GM23338 (cell line): ENCODE results near the gene NPEPPS. TPM values are rescaled to one million over a fixed set of nuclear protein-coding genes. Genes with fewer than 3 reads are reported as not detected.

Source experiments
- ATAC-seq: fragments of 200-7000 bp; cut with Tn5 transposase; 3 replicates; pipeline ENCODE4 v1.9.1; 2020
- DNase-seq: peaks from one replicate; pipeline ENCODE4 v3.0.0-alpha.2; 2015; ENCODE audit warnings: low spot score
- H2AFZ ChIP-seq: fragments of 200-600 bp; sonication (generic); 2 replicates; pipeline ENCODE4 v1.8.0; 2016; ENCODE audit warnings: antibody characterized with exemption, mild to moderate bottlenecking, moderate library complexity
- H3F3A ChIP-seq: fragments of 200-600 bp; sonication (generic); replicated peaks from 2 replicates; pipeline ENCODE4 v1.8.0; 2017; ENCODE audit warnings: antibody characterized with exemption, mixed run types, low read depth
- H3K27ac ChIP-seq: fragments of 200-600 bp; sonication (generic); 2 replicates; pipeline ENCODE4 v1.6.1; 2016; ENCODE audit warnings: low read depth
- H3K27me3 ChIP-seq: fragments of 200-600 bp; sonication (generic); 2 replicates; pipeline ENCODE4 v1.8.0; 2016; ENCODE audit warnings: mild to moderate bottlenecking, mixed run types, moderate library complexity; ENCODE audit not compliant: insufficient read depth
- H3K36me3 ChIP-seq: fragments of 200-600 bp; sonication (generic); 2 replicates; pipeline ENCODE4 v1.8.0; 2016; ENCODE audit warnings: mild to moderate bottlenecking; ENCODE audit not compliant: insufficient read depth
- H3K4me1 ChIP-seq: fragments of 200-600 bp; sonication (generic); 2 replicates; pipeline ENCODE4 v1.8.0; 2016; ENCODE audit warnings: mild to moderate bottlenecking, moderate library complexity; ENCODE audit not compliant: insufficient read depth
- H3K4me2 ChIP-seq: fragments of 200-600 bp; sonication (generic); 2 replicates; pipeline ENCODE4 v1.7.1; 2017; ENCODE audit warnings: mixed run types
- H3K4me3 ChIP-seq: fragments of 200-600 bp; sonication (generic); 2 replicates; pipeline ENCODE4 v1.6.1; 2016; ENCODE audit warnings: mixed run types
- H3K79me2 ChIP-seq: fragments of 200-600 bp; sonication (generic); replicated peaks from 2 replicates; pipeline ENCODE4 v1.8.0; 2017; ENCODE audit warnings: mild to moderate bottlenecking; ENCODE audit not compliant: insufficient read depth
- H3K9me2 ChIP-seq: fragments of 200-600 bp; sonication (generic); 2 replicates; pipeline ENCODE4 v1.8.0; 2017; ENCODE audit not compliant: insufficient read depth
- H4K20me1 ChIP-seq: fragments of 200-600 bp; sonication (generic); replicated peaks from 2 replicates; pipeline ENCODE4 v1.8.0; 2017; ENCODE audit warnings: mild to moderate bottlenecking; ENCODE audit not compliant: insufficient read depth
- H3K27ac Mint-ChIP-seq: 2 replicates; pipeline ENCODE4 v1.8.0; 2020; ENCODE audit warnings: inconsistent platforms, mild to moderate bottlenecking, moderate library complexity, mixed read lengths
- H3K27me3 Mint-ChIP-seq: 3 replicates; pipeline ENCODE4 v1.8.0; 2022; ENCODE audit warnings: low read depth, mild to moderate bottlenecking, moderate library complexity, mixed read lengths, inconsistent platforms; ENCODE audit not compliant: insufficient read depth, poor library complexity
- H3K36me3 Mint-ChIP-seq: 3 replicates; pipeline ENCODE4 v1.8.0; 2021; ENCODE audit warnings: low read depth, mild to moderate bottlenecking, inconsistent platforms, moderate library complexity, mixed read lengths
- H3K4me1 Mint-ChIP-seq: 3 replicates; pipeline ENCODE4 v1.8.0; 2020; ENCODE audit warnings: mild to moderate bottlenecking, inconsistent platforms, mixed read lengths
- H3K4me3 Mint-ChIP-seq: 3 replicates; pipeline ENCODE4 v1.8.0; 2021; ENCODE audit warnings: moderate library complexity, mild to moderate bottlenecking, inconsistent platforms, mixed read lengths
- H3K9me3 Mint-ChIP-seq: 3 replicates; pipeline ENCODE4 v1.8.0; 2020; ENCODE audit warnings: moderate library complexity, mild to moderate bottlenecking, inconsistent platforms, mixed read lengths
- CREB1 ChIP-seq: fragments of 250-450 bp; sonication (Bioruptor Pico); IDR thresholded peaks from 2 replicates; pipeline ENCODE4 v1.5.0; 2020; ENCODE audit warnings: low read depth, mild to moderate bottlenecking, moderate library complexity
- EZH2 ChIP-seq: fragments of 200-600 bp; sonication (generic); IDR thresholded peaks from one replicate; pipeline ENCODE4 v1.8.0; 2017; ENCODE audit warnings: antibody characterized with exemption, mild to moderate bottlenecking, low read depth; ENCODE audit not compliant: unreplicated experiment
- EZH2phosphoT487 ChIP-seq: fragments of 200-600 bp; sonication (generic); IDR thresholded peaks from one replicate; pipeline ENCODE4 v1.8.1; 2018; ENCODE audit warnings: antibody characterized with exemption; ENCODE audit not compliant: unreplicated experiment
- JUNB ChIP-seq: IDR thresholded peaks from one replicate; pipeline ENCODE4 v1.6.1; 2016; ENCODE audit warnings: antibody characterized with exemption; ENCODE audit not compliant: unreplicated experiment
- NANOG ChIP-seq: IDR thresholded peaks from 2 replicates; pipeline ENCODE4 v1.6.1; 2016; ENCODE audit warnings: antibody characterized with exemption, borderline replicate concordance
- POLR2AphosphoS5 ChIP-seq: IDR thresholded peaks from 2 replicates; pipeline ENCODE4 v1.6.1; 2016; ENCODE audit warnings: antibody characterized with exemption, low read depth
- REST ChIP-seq: IDR thresholded peaks from one replicate; pipeline ENCODE4 v1.6.1; 2018; ENCODE audit warnings: antibody characterized with exemption; ENCODE audit not compliant: unreplicated experiment
- STAT1 ChIP-seq: IDR thresholded peaks from one replicate; pipeline ENCODE4 v1.6.1; 2016; ENCODE audit warnings: antibody characterized with exemption; ENCODE audit not compliant: unreplicated experiment
- ZNF114 ChIP-seq: fragments of 250-450 bp; sonication (Bioruptor Pico); IDR thresholded peaks from 2 replicates; pipeline ENCODE4 v1.5.0; 2020; ENCODE audit warnings: mild to moderate bottlenecking, moderate library complexity
- ZNF331 ChIP-seq: fragments of 250-450 bp; sonication (Bioruptor Pico); IDR thresholded peaks from 2 replicates; pipeline ENCODE4 v1.5.0; 2020; ENCODE audit warnings: low read depth, mild to moderate bottlenecking, moderate library complexity
- polyA plus RNA-seq: library from polyadenylated mRNA; unstranded; fragments of >200 nt; fragmentation: Nextera tagmentation; extraction: Ambion mirVana; gene quantifications from 2 replicates; pipeline ENCODE4 v1.2.1, GENCODE V29; 2016
- total RNA-seq: library from RNA; depleted of rRNA; stranded (reverse); fragments of >200 nt; shearing (Covaris generic); gene quantifications from 2 replicates; pipeline ENCODE4 v1.2.3, GENCODE V29; 2014
- TF ChIP-seq, protein P1 (sequence below): fragments of 250-450 bp; sonication (Bioruptor Pico); IDR thresholded peaks from 2 replicates; pipeline ENCODE4 v1.5.0; 2020; ENCODE audit warnings: mild to moderate bottlenecking, moderate library complexity
- TF ChIP-seq, protein P2 (sequence below): IDR thresholded peaks from 2 replicates; pipeline ENCODE4 v1.6.1; 2016; ENCODE audit warnings: antibody characterized with exemption
- TF ChIP-seq, protein P3 (sequence below), 2 experiments: fragments of 200-600 bp in 1 of 2; sonication (generic) in 1 of 2; conservative IDR thresholded peaks; 2 replicates each; pipeline versions ENCODE4 v1.5.1 to v1.6.1; 2016 to 2017; ENCODE audit warnings: antibody characterized with exemption in 2 of 2, low read depth in 2 of 2, mild to moderate bottlenecking in 2 of 2, moderate library complexity in 1 of 2

Gene NPEPPS
- total and polyA plus RNA-seq, 2 experiments from 2014 or later: 91.5 to 113 TPM

GRCh38 chr17:47634870-47635269 lies 104.0 kb downstream of the NPEPPS start:
- Mint-ChIP-seq H3K4me3 (no peak overlapping the region), H3K27me3 (peaks cover 6% of the 10 kb centered on the region), H3K27ac (no peak overlapping the region), H3K36me3 (peaks cover 8% of the 10 kb centered on the region; the same call in 2 of the 3 replicates), H3K9me3 (no peaks in the 10 kb centered on the region), H3K4me1 (no peaks in the 10 kb centered on the region)
- ATAC-seq (no peak), DNase-seq (no peak)
- Histone ChIP-seq H3K27ac (no peak overlapping the region), H3K9me2 (no peaks in the 10 kb centered on the region), H3K4me2 (no peak overlapping the region), H3K4me3 (no peak overlapping the region), H3K27me3 (no peaks in the 10 kb centered on the region), H3K4me1 (no peaks in the 10 kb centered on the region), H3K79me2 (no peaks in the 10 kb centered on the region), H3F3A (no peaks in the 10 kb centered on the region), H2AFZ (no peak overlapping the region), H4K20me1 (no peaks in the 10 kb centered on the region; the same call in 1 of the 2 replicates), H3K36me3 (no peaks in the 10 kb centered on the region)
- TF ChIP-seq STAT1: no peak
- no peak for TF ChIP-seq ZNF114
- no peak for TF ChIP-seq CREB1 (CRISPR knock-in tag)
- TF ChIP-seq REST: no peak
- TF ChIP-seq ZNF331 (CRISPR knock-in tag): no peak
- TF ChIP-seq NANOG: no peak
- no peak for TF ChIP-seq POLR2AphosphoS5
- TF ChIP-seq, protein P1, sequence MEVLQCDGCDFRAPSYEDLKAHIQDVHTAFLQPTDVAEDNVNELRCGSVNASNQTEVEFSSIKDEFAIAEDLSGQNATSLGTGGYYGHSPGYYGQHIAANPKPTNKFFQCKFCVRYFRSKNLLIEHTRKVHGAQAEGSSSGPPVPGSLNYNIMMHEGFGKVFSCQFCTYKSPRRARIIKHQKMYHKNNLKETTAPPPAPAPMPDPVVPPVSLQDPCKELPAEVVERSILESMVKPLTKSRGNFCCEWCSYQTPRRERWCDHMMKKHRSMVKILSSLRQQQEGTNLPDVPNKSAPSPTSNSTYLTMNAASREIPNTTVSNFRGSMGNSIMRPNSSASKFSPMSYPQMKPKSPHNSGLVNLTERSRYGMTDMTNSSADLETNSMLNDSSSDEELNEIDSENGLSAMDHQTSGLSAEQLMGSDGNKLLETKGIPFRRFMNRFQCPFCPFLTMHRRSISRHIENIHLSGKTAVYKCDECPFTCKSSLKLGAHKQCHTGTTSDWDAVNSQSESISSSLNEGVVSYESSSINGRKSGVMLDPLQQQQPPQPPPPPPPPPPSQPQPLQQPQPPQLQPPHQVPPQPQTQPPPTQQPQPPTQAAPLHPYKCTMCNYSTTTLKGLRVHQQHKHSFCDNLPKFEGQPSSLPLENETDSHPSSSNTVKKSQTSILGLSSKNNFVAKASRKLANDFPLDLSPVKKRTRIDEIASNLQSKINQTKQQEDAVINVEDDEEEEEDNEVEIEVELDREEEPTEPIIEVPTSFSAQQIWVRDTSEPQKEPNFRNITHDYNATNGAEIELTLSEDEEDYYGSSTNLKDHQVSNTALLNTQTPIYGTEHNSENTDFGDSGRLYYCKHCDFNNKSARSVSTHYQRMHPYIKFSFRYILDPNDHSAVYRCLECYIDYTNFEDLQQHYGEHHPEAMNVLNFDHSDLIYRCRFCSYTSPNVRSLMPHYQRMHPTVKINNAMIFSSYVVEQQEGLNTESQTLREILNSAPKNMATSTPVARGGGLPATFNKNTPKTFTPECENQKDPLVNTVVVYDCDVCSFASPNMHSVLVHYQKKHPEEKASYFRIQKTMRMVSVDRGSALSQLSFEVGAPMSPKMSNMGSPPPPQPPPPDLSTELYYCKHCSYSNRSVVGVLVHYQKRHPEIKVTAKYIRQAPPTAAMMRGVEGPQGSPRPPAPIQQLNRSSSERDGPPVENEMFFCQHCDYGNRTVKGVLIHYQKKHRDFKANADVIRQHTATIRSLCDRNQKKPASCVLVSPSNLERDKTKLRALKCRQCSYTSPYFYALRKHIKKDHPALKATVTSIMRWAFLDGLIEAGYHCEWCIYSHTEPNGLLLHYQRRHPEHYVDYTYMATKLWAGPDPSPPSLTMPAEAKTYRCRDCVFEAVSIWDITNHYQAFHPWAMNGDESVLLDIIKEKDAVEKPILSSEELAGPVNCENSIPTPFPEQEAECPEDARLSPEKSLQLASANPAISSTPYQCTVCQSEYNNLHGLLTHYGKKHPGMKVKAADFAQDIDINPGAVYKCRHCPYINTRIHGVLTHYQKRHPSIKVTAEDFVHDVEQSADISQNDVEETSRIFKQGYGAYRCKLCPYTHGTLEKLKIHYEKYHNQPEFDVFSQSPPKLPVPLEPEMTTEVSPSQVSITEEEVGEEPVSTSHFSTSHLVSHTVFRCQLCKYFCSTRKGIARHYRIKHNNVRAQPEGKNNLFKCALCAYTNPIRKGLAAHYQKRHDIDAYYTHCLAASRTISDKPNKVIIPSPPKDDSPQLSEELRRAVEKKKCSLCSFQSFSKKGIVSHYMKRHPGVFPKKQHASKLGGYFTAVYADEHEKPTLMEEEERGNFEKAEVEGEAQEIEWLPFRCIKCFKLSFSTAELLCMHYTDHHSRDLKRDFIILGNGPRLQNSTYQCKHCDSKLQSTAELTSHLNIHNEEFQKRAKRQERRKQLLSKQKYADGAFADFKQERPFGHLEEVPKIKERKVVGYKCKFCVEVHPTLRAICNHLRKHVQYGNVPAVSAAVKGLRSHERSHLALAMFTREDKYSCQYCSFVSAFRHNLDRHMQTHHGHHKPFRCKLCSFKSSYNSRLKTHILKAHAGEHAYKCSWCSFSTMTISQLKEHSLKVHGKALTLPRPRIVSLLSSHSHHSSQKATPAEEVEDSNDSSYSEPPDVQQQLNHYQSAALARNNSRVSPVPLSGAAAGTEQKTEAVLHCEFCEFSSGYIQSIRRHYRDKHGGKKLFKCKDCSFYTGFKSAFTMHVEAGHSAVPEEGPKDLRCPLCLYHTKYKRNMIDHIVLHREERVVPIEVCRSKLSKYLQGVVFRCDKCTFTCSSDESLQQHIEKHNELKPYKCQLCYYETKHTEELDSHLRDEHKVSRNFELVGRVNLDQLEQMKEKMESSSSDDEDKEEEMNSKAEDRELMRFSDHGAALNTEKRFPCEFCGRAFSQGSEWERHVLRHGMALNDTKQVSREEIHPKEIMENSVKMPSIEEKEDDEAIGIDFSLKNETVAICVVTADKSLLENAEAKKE (CRISPR knock-in tag): no peak
- TF ChIP-seq JUNB: no peak
- TF ChIP-seq, protein P2, sequence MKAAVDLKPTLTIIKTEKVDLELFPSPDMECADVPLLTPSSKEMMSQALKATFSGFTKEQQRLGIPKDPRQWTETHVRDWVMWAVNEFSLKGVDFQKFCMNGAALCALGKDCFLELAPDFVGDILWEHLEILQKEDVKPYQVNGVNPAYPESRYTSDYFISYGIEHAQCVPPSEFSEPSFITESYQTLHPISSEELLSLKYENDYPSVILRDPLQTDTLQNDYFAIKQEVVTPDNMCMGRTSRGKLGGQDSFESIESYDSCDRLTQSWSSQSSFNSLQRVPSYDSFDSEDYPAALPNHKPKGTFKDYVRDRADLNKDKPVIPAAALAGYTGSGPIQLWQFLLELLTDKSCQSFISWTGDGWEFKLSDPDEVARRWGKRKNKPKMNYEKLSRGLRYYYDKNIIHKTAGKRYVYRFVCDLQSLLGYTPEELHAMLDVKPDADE: no peak
- TF ChIP-seq EZH2phosphoT487: no peak
- no peak for TF ChIP-seq EZH2
- TF ChIP-seq, protein P3, sequence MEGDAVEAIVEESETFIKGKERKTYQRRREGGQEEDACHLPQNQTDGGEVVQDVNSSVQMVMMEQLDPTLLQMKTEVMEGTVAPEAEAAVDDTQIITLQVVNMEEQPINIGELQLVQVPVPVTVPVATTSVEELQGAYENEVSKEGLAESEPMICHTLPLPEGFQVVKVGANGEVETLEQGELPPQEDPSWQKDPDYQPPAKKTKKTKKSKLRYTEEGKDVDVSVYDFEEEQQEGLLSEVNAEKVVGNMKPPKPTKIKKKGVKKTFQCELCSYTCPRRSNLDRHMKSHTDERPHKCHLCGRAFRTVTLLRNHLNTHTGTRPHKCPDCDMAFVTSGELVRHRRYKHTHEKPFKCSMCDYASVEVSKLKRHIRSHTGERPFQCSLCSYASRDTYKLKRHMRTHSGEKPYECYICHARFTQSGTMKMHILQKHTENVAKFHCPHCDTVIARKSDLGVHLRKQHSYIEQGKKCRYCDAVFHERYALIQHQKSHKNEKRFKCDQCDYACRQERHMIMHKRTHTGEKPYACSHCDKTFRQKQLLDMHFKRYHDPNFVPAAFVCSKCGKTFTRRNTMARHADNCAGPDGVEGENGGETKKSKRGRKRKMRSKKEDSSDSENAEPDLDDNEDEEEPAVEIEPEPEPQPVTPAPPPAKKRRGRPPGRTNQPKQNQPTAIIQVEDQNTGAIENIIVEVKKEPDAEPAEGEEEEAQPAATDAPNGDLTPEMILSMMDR (conservative IDR thresholded peaks at IDR 0.05; ENCODE audit: low read depth in 2 of 2): no peak
